HepG2 (cell line): Measurements from ENCODE around the gene AAR2. TPM values are rescaled to one million over a fixed set of nuclear protein-coding genes. Genes with fewer than 3 reads are reported as not detected.

ENCODE experiments used
- ATAC-seq: fragments of 200-7000 bp; cut with Tn5 transposase; 3 replicates; pipeline ENCODE4 v1.9.1; 2020; ENCODE audit warnings: mild to moderate bottlenecking, moderate library complexity
- BruUV-seq: library from RNA; stranded (reverse); fragments of 400-500 nt; replicated peaks from 2 replicates; lab custom pipeline; 2021; lab: Mats Ljungman, UMichigan
- CTCF ChIA-PET: fragments of 300-600 bp; formaldehyde crosslinking; extraction: SDS; loops from one replicate; lab custom pipeline; 2021; ENCODE audit warnings: low total read pairs, inconsistent platforms, low intra/inter-chr PET ratio; lab: Yijun Ruan, JAX
- POLR2A ChIA-PET: fragments of 350-600 bp; sonication (Branson Sonifier 250); formaldehyde crosslinking; loops from one replicate; lab custom pipeline; 2020; ENCODE audit warnings: antibody characterized with exemption, inconsistent platforms; lab: Yijun Ruan, JAX
- DNase-seq: peaks from one replicate; pipeline ENCODE4 v3.0.0-alpha.2; 2015; ENCODE audit warnings: low spot score
- FAIRE-seq: peaks from 3 replicates; lab custom pipeline; 2011; peaks lifted over from hg19 to GRCh38; lab: Jason Lieb, UNC
- H2AFZ ChIP-seq: one replicate; pipeline ENCODE4 v1.6.1; 2011; ENCODE audit warnings: low read length, inconsistent platforms
- H3K27ac ChIP-seq: fragments of 300-600 bp; 3 replicates; pipeline ENCODE4 v1.8.0; 2011; ENCODE audit warnings: mixed run types, mild to moderate bottlenecking, mixed read lengths, low read length, inconsistent platforms; ENCODE audit not compliant: insufficient read depth; ENCODE audit errors: extremely low read length
- H3K27me3 ChIP-seq, 2 experiments: fragments of 200-600 bp in 1 of 2; 2 replicates in 1 of 2; 3 replicates in 1 of 2; pipeline versions ENCODE4 v1.6.0 to v1.8.0; 2011; ENCODE audit warnings: low read length in 2 of 2, mild to moderate bottlenecking in 2 of 2, moderate library complexity in 2 of 2, inconsistent platforms in 1 of 2; ENCODE audit not compliant: insufficient read depth in 2 of 2, control insufficient read depth in 1 of 2
- H3K36me3 ChIP-seq, 2 experiments: fragments of 200-600 bp in 1 of 2; replicated peaks in 1 of 2; 2 replicates in 1 of 2; 3 replicates in 1 of 2; pipeline versions ENCODE4 v1.5.1 to v1.8.0; 2011; ENCODE audit warnings: low read length in 2 of 2, inconsistent platforms in 1 of 2; ENCODE audit not compliant: insufficient read depth in 2 of 2, control insufficient read depth in 1 of 2
- H3K4me1 ChIP-seq: 2 replicates; pipeline ENCODE4 v1.5.1; 2012; ENCODE audit warnings: low read length, inconsistent platforms; ENCODE audit not compliant: insufficient read depth
- H3K4me2 ChIP-seq: 2 replicates; pipeline ENCODE4 v1.6.0; 2011; ENCODE audit warnings: low read depth, low read length, inconsistent platforms
- H3K4me3 ChIP-seq, 3 experiments: fragments of 200-600 bp in 1 of 3; sonication (generic), shearing (Covaris generic) in 1 of 3; replicated peaks in 1 of 3; 2 replicates each; pipeline ENCODE4 v1.5.1; 2011 to 2016; ENCODE audit warnings: low read length in 3 of 3, inconsistent platforms in 2 of 3, low read depth in 2 of 3, mild to moderate bottlenecking in 2 of 3, control low read depth in 1 of 3, mixed read lengths in 1 of 3; ENCODE audit not compliant: insufficient read depth in 1 of 3
- H3K79me2 ChIP-seq: one replicate; pipeline ENCODE4 v1.6.1; 2011; ENCODE audit warnings: low read length, inconsistent platforms; ENCODE audit not compliant: insufficient read depth
- H3K9ac ChIP-seq: 2 replicates; pipeline ENCODE4 v1.6.0; 2011; ENCODE audit warnings: mild to moderate bottlenecking, low read depth, low read length, inconsistent platforms; ENCODE audit not compliant: insufficient read depth
- H3K9me3 ChIP-seq: 2 replicates; pipeline ENCODE4 v1.5.1; 2012; ENCODE audit warnings: mild to moderate bottlenecking, low read length
- H4K20me1 ChIP-seq: 2 replicates; pipeline ENCODE4 v1.6.0; 2011; ENCODE audit warnings: inconsistent platforms, mild to moderate bottlenecking, low read length, moderate library complexity; ENCODE audit not compliant: insufficient read depth
- ATF7-NPFF ChIP-seq: sonication (generic); formaldehyde crosslinking; IDR thresholded peaks from 2 replicates; pipeline ENCODE4 v1.8.1; 2023; ENCODE audit warnings: mild to moderate bottlenecking, low read depth, missing genetic modification reagents, moderate library complexity
- JARID2 ChIP-seq: sonication (generic); formaldehyde crosslinking; IDR thresholded peaks from 2 replicates; pipeline ENCODE4 v1.8.1; 2023; ENCODE audit warnings: missing genetic modification reagents, inconsistent platforms; ENCODE audit not compliant: insufficient replicate concordance
- REL ChIP-seq: sonication (generic); formaldehyde crosslinking; conservative IDR thresholded peaks from 2 replicates; pipeline ENCODE4 v1.8.0; 2022; ENCODE audit warnings: mild to moderate bottlenecking, missing genetic modification reagents, moderate library complexity
- ZMYM3 ChIP-seq: sonication (generic); formaldehyde crosslinking; IDR thresholded peaks from 2 replicates; pipeline ENCODE4 v1.5.1; 2020; ENCODE audit warnings: mild to moderate bottlenecking, missing genetic modification reagents
- ZNF629 ChIP-seq: sonication (generic); formaldehyde crosslinking; conservative IDR thresholded peaks from 2 replicates; pipeline ENCODE4 v1.5.0; 2020; ENCODE audit warnings: missing genetic modification reagents
- WGBS: methylation state at CpG from one replicate; pipeline ENCODE4 v1.1.6; 2017; ENCODE audit warnings: low lambda C conversion rate; 5-methylcytosine and 5-hydroxymethylcytosine counted together
- in situ Hi-C: cut with HindIII; loops from 2 replicates; pipeline ENCODE4 v1.10.0; 2017; ENCODE audit warnings: low pct_unique_long_range_greater_than_20kb; ENCODE audit not compliant: extremely low pct_ligation_motif_present
- intact Hi-C: fragments of 100-400 bp; cut with micrococcal nuclease; formaldehyde crosslinking; loops from one replicate; pipeline ENCODE4 v1.10.0; 2022; ENCODE audit not compliant: unreplicated experiment
- polyA plus RNA-seq, 8 experiments: library from polyadenylated mRNA; depleted of rRNA in 3 of 8; stranded (reverse) in 7 of 8; unstranded in 1 of 8; fragments of >200 nt; fragmentation: Illumina TruSeq in 4 of 8; extraction: Trizol in 4 of 8; gene quantifications; 2 replicates each; pipeline versions ENCODE4 v1.2.1 to v1.2.3, GENCODE V29; 2011 to 2016; ENCODE audit warnings: low read depth in 4 of 8, missing spikeins in 1 of 8, mixed read lengths in 1 of 8; ENCODE audit not compliant: insufficient read depth in 1 of 8
- total RNA-seq, 5 experiments: library from RNA; depleted of rRNA; stranded (reverse); fragments of >200 nt; fragmentation: Illumina TruSeq; extraction: Trizol; gene quantifications; 2 replicates each; pipeline ENCODE4 v1.2.3, GENCODE V29; 2016; ENCODE audit warnings: low read depth in 1 of 5
- TF ChIP-seq, protein P1 (sequence below): sonication (generic); formaldehyde crosslinking; IDR thresholded peaks from 2 replicates; pipeline ENCODE4 v1.4.0; 2020; ENCODE audit warnings: low read depth, mild to moderate bottlenecking, missing genetic modification reagents
- TF ChIP-seq, protein P2 (sequence below): sonication (generic); formaldehyde crosslinking; IDR thresholded peaks from 2 replicates; pipeline ENCODE4 v1.4.0; 2020; ENCODE audit warnings: missing genetic modification reagents

AAR2 gene
- total and polyA plus RNA-seq, 2 of the 13 experiments (the other 11 are each of a cell fraction or from before 2014, with no cell fraction given) = 45.2 to 46.2 TPM

DNA sequence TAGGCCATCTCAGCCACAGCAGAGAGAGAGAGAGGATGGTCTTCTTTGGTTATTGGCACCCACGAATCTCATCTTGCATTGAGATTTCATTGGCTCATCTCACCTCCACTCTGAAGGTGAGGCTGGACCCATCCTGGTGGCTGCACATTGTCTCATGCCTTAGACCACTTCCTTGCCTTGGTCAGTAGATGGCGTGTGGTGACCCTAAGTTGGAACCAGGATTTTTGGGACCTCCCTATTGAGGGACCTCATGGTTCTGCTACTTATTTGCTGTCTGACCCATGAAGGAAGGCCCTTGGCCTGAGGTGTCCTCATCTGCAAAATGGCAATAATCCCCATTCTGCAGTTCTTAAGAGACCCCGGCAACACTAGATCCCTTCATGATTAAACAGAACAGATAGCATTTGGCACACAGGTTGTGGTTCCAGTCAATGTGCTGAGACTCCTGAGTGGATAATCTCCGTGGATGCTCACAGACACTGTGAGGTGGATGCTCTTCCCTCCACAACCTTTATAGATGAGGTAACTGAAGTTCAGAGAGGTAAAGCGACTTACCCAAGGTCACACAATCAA is 21.5 kb upstream of the AAR2 start (continued):
- TF ChIP-seq, protein P1, sequence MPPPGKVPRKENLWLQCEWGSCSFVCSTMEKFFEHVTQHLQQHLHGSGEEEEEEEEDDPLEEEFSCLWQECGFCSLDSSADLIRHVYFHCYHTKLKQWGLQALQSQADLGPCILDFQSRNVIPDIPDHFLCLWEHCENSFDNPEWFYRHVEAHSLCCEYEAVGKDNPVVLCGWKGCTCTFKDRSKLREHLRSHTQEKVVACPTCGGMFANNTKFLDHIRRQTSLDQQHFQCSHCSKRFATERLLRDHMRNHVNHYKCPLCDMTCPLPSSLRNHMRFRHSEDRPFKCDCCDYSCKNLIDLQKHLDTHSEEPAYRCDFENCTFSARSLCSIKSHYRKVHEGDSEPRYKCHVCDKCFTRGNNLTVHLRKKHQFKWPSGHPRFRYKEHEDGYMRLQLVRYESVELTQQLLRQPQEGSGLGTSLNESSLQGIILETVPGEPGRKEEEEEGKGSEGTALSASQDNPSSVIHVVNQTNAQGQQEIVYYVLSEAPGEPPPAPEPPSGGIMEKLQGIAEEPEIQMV (CRISPR knock-in tag) = 0 out of 2 replicates have a peak, but pooled peaks have one; percentile 46
- TF ChIP-seq JARID2 = no peak
- TF ChIP-seq, protein P2, sequence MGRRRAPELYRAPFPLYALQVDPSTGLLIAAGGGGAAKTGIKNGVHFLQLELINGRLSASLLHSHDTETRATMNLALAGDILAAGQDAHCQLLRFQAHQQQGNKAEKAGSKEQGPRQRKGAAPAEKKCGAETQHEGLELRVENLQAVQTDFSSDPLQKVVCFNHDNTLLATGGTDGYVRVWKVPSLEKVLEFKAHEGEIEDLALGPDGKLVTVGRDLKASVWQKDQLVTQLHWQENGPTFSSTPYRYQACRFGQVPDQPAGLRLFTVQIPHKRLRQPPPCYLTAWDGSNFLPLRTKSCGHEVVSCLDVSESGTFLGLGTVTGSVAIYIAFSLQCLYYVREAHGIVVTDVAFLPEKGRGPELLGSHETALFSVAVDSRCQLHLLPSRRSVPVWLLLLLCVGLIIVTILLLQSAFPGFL = no peak
- no peak for TF ChIP-seq REL (CRISPR knock-in tag)

DNA sequence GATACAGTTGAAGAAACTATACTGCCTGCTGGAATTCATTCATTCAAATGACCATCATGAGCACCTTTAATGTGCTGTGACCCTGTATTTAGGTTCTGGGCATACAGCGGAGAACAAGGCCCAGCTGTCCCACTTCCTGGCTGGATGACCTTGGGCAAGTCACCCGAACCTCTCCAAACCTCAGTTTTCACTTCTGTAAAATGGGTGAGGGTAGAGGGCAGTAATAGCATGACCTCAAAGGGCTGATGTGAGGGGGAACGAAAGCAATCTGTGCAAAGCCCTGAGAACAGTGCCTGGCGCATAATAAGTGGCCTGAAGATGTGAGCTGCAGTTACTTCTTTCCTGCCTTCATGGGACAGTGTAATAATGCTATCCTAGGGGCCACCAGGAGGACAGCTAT is 20.5 kb upstream of the AAR2 start:
- H3K4me2 ChIP-seq = no peak overlapping the region
- H3K27ac ChIP-seq = no peak overlapping the region
- ATAC-seq (no peak), DNase-seq (no peak)
- 92% methylated on average over 4 of the region's 4 CpGs for WGBS
- no peaks in the 10 kb centered on the region for H3K27me3 ChIP-seq
- no peaks in the 10 kb centered on the region for H4K20me1 ChIP-seq
- H3K9ac ChIP-seq = no peak overlapping the region
- CTCF ChIA-PET = interaction anchor here (2.1 kb wide), 1 partner anchor 224 kb away, joined by 22 read pairs; no protein-coding TSS in a partner anchor
- peaks cover 6 to 7% of the 10 kb centered on the region in 2 experiments for H3K36me3 ChIP-seq
- H3K4me1 ChIP-seq = peaks cover 9% of the 10 kb centered on the region
- in situ Hi-C loops = no loop called here
- TF ChIP-seq ATF7-NPFF (CRISPR knock-in tag) = no peak
- peak; percentile 92 for TF ChIP-seq ZNF629 (CRISPR knock-in tag)
- peak; percentile 36; the same call in 1 of the 2 replicates for TF ChIP-seq ZMYM3 (CRISPR knock-in tag)
- TF ChIP-seq, all 625 proteins: peak for 2
- Histone ChIP-seq H3K4me3 (no peak overlapping the region), H3K79me2 (no peaks in the 10 kb centered on the region), H2AFZ (no peak overlapping the region), H3K9me3 (no peaks in the 10 kb centered on the region)
- no TSS peak for BruUV-seq
- intact Hi-C loops = no loop called here
- POLR2A ChIA-PET = no interaction called here
- FAIRE-seq = no peak
